GM18511 (cell line): ENCODE data around the gene PLD3.
A peak's percentile ranks its signal among the peaks of the same experiment; 100 is the strongest.

Experiments
- ATAC-seq: cut with Tn5 transposase; IDR thresholded peaks from one replicate; pipeline ENCODE4 v1.9.1; 2021; ENCODE audit warnings: mild to moderate bottlenecking, moderate library complexity; ENCODE audit not compliant: unreplicated experiment

Gene PLD3, protein sequence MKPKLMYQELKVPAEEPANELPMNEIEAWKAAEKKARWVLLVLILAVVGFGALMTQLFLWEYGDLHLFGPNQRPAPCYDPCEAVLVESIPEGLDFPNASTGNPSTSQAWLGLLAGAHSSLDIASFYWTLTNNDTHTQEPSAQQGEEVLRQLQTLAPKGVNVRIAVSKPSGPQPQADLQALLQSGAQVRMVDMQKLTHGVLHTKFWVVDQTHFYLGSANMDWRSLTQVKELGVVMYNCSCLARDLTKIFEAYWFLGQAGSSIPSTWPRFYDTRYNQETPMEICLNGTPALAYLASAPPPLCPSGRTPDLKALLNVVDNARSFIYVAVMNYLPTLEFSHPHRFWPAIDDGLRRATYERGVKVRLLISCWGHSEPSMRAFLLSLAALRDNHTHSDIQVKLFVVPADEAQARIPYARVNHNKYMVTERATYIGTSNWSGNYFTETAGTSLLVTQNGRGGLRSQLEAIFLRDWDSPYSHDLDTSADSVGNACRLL

DNA sequence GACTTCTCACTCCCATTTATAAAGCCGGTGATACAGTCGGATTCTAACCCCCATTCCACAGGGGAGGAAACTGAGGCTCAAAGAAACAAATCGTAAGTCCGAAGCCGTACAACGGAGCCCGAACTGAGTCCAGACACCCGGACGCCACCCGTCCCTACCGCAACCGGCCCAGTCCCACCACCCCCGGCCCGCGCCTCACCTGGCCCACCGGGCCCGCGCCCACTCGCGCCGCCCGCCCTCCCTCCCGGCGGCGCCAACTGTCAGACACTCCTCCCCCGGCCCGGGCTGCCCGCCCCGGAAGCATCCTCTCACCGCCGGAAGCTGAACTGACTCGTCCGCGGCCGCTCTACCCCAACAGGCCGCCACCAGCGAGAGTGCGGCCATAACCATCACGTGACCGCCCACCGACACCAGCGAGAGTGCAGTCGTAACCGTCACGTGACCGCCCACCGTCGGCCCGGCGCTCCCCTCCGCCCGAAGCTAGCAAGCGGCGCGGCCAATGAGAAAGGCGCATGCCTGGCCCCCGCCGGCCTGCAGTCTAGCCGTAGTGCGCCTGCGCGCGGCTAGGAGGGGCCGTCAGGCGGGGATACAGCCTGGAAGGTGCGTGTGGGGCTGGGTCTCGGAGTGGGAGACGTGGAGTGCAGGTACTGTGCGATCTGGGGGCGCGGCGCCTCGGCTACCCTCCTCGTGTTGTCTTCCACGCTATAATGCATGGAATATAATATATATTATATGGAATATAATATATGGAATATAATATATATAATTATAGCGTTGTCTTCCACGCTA, at the start of gene PLD3, which contains the start of gene C19orf47:
Gene PLD3 (plus strand): TSS at position 571 of the 789 bp plus-strand sequence. CDS start 17,789 bp downstream, outside the sequence.
Gene C19orf47 (minus strand): TSS at position 273 of the 789 bp plus-strand sequence. CDS start 6,540 bp downstream, outside the sequence.
- ATAC-seq = peak; percentile 97

DNA sequence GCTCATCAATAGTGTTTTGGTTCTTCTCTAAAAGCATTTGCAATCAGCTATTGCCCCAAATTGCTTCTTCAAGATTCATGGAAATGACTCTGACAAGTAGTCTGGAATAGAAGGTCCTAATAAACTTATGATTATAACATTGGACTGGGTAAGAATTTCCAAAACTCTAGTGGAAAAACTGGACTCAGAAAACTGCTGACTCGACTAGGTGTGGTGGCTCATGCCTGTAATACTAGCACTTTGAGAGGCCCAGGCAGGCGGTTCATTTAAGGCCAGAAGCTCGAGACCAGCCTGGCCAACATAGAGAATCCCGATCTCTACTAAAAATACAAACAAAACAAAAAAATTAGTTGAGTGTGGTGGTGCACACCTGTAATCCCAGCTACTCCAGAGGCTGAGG, 47.8 kb upstream of the PLD3 start:
- no peak for ATAC-seq

DNA sequence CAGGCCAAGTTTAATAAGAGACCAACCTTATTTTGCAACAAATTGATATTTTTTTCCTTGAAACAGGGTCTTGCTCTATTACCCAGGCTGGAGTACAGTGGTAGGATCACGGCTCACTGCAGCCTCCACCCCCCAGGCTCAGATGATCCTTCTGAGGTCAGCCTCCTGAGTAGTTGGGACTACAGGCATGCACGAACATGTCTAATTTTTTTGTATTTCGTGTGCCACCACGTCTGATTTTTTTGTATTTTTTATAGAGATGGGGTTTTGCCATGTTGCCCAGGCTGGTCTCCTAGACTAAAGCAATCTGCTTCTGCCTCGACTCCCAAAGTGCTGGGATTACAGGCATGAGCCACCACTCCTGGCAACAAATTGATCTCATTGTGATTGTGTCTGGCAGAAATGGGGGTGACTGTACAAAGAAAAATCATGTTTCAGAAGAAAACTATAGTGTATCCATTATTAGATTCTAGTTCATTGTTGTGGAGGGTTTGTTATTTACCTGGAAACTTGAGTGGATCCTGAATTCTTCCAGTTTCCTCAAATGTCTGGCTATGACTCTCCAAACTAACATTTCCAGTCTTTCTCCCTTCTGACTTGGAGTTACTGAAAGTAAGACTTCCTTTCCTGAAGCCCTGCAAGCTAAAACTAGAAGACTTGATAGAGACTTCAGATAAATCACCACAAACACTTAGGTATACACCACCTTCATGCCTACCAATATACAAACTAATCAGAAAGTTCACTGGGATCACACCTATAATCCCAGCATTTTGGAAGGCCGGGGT, 46.1 kb upstream of the PLD3 start:
- no peak for ATAC-seq

DNA sequence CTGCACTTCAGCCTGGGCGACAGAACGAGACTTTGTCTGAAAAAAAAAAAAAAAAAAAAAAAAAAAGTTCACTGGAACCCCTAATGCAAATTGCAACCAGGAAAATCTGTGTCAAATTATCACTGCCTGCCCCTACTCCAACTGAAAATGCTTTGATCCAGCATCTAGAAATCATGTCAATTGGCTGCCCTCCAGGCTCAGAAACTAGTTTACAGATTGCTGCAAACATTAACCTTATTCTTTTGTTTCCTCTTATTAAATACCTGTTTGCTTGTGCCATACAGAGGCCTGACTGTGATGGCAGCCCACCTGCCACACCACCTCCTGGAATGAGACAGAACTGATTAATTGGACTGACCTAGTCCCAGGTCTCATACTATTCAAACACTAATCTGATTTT, 44.7 kb upstream of the PLD3 start:
- no peak for ATAC-seq

DNA sequence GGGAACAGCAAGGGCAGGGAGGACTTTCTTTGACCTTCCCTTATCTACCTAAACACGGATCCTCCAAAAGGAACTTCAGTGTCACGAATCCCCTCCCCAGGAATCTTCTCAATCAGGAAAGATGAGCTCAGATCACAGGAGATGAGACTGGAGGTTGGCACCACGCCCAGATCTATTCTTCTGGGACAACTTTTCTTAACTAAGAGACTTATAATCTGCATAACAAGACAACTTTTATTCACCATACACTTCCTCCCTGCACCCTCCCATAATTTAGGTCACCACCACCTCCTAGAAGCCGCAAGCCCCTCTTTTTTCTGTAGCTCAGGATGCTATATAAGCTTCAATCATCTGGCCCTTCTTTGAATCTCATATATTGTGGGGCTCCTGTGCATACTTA, 44.2 kb upstream of the PLD3 start:
- no peak for ATAC-seq

DNA sequence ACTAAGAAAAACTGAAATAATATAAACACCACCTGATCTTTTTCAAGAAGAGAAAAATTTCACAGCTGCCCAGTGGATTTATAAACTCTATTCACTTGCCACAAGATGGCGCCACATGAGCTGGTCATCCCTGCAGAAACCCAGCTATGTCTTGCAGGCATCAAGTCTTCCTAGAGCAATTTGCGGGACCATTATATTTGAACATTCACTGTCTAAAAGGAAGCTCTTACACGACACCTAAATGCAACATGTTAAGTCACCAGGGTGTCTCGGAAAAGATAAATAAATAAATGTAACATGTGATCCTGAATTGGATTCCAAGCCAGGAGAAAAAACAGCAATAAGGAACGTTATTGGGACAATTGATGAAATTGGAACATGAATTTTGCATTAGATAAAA, 43.1 kb upstream of the PLD3 start:
- ATAC-seq = no peak

DNA sequence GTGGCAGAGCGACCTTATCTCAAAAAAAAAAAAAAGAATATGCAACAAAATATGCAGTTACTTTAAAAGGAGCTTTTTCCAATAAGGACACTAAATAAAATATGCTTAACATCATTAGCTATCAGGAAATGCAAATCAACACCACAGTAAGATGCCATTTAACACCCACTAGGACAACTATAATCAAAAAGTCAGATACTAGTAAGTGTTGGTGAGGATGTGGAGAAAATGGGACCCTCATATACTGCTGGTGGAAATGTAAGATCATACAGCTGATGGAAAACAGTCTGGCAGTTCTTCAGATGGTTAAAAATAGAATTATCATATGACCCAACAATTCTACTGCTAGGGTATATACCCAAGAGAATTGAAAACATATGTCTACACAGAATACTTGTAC, 38.8 kb upstream of the PLD3 start:
- no peak for ATAC-seq

DNA sequence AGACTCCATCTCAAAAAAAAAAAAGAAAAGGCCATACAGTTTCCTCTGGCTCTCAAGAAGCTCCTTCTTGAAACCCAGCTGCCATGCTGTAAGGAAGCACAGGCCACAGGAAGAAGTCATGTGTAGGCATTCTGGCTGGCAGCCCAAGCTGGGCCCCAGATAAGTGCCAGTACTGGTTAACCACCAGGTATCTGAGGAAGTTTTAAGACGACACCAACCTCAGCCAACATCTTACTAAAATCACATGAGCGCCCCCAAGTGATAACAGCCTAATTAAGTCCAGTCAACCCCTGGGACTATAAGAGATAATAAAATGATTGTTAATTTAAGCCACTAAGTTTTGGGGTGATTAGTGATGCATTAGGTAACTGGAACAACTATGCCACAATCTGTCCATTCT, 36.0 kb upstream of the PLD3 start:
- no peak for ATAC-seq

DNA sequence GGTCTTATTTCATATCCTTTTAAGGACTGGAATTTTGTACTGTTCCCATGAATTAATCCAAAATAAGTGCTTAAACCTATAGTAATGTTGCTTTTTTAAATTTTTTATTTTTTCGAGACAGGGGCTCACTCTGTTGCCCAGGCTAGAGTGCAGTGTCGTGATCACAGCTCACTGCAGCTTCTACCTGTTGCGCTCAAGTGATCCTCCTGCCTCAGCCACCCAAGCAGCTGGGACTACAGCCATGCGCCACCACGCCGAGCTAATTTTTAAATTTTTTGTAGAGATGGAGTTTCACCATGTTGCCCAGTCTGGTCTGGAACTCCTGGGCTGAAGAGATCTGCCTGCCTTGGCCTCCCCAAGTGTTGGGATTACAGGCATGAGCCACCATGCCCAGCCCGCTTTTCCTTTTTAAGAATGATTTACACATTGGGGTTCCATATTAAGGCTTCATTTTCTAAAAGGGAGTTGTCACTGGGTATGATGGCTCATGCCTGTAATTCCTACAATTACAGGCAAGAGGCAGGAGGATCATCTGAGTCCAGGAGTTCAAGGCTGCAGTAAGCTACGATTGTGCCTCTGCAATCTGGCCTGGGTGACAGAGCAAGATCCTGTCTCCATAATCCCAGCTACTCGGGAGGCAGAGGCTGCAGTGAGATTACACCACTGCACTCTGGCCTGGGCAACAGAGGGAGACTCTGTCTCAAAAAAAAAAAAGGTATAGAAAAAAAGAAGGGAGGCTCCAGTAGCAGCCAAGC, 35.1 kb upstream of the PLD3 start:
- no peak for ATAC-seq

DNA sequence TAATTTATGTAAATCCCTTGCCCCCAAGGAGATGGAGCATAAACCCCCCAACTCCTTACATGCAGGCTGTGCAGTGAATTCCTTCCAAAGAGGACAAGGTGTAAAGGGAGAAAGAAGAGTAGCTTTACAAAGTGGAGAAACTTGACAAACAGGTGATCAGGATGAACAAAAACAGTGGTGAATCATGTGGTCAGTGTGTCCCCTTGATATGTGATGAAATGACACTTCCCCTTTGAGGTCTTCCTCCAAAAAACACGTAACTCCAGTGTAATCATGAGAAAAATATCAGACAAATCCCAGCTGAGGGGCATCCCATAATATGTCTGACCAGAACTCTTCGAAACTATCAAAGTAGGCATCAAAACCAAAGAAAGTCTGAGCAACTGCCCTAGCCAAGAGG, 33.8 kb upstream of the PLD3 start:
- no peak for ATAC-seq

DNA sequence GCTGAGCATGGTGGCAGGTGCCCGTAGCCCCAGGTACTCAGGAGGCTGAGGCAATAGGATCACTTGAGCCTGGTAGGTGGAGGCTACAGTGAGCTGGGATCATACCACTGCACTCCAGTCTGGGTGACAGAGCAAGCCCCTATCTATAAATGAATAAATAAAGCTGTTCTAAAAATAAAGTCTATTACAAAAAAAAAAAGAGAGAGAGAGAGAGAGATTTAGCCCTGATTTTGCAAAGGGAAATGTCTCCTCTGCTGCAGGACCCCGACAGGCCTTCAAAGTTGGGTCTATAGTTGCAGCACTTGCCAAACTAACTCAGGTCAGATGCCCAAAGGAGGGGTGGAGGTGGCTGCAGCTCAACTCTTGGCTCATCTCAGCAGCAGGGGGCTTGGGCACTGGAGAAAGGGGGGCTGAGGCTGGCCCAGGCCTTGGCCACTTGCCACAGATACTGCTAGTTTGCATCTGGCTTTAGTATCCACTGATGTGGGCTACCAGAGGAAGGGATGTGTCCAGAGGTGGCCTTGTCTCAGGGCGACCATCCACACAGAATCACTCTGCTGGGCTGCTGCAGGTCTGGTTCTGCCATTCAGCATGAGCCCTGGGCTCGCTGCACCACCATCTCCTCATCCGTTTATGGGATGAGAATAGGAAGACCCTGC, 32.6 kb upstream of the PLD3 start:
- ATAC-seq = no peak

DNA sequence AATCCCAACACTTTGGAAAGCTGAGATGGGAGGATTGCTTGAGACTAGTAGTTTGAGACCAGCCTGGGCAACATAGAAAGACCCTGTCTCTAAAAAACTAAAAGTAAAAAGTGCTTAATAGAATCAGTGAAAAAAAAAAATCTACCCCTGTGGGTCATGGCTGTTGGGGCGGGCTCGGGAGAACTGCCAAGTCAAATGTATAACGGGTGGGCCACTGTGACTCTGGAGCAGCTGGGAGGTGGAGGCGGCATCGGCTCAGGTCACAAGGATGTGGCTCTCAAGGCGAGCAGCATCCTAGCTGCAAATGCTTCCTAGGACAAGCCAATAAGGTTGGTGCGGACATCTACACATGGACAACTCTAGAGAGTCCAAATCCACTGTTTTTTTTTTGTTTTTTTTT, 31.2 kb upstream of the PLD3 start:
- no peak for ATAC-seq

DNA sequence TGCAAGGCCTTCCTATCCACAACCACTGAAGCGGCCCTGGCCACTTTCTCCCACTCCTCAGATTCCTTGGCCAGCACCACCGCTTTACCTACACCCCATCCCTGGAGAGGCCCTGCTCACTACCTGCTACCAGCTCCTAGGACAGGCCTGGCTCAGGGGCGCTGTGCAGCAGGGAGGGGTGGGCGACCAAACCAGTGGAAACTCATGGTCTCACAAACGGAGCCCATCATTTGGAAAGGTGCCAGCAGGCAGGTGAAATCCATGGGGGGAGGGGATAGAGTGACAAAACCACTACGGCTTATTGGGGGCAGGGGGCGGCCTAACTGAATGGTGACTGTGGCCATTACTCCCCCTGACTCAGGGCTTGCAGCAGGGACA, 27.9 kb upstream of the PLD3 start:
- no peak for ATAC-seq

DNA sequence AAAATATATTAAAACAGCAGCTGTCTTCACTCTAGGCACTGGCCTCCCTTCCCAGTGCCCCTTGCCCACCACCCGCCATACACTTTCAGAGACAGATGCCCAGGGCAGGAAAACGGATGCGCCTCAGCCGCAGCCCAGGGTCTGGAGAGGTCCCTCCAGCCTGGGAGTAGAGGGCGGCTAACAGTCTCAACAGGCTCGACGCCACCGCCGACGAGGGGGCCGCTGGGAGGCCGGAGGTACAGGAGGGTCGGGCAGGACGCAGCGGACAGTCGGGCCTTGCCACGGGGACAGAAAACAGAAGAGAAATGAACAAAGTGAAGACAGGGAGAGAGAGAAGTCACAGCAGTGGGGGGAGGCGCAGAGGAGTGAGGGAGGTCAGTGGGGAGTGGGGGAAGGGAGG, 27.4 kb upstream of the PLD3 start:
- ATAC-seq = no peak

DNA sequence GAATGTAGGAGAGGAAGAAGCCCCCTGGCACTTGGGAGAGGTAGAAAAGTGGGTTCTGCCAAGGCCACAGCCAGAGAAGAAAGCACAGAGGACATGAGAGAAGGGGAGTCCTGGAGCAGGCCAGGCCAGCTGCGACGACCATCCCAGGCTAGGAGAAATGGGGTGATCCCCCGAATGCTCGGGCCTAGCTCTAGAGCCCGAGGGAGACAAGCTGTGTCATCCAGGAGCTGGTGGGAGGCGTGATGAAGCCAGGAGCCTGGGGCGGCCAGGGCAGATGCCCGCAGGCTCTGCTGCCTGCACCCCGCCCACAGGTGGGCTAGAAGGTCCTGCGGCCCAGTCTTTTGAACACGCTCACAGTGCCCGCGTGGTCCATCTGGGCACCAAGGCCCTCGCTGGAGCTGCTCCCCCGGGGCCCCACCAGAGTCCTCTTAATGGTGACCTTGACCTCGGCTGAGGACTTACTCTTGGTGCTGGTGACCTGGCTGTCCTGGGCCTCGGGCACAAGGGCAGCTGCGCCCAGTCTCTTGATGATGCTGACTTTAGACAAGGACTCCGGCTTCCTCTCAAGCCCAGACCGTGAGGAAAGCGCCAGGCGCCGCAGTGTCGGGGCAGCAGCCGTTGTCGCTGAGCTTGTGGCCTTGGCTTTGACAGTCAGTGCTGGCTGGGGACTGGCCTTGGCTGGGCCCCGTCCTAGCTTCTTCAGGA, 26.8 kb upstream of the PLD3 start:
- no peak for ATAC-seq

DNA sequence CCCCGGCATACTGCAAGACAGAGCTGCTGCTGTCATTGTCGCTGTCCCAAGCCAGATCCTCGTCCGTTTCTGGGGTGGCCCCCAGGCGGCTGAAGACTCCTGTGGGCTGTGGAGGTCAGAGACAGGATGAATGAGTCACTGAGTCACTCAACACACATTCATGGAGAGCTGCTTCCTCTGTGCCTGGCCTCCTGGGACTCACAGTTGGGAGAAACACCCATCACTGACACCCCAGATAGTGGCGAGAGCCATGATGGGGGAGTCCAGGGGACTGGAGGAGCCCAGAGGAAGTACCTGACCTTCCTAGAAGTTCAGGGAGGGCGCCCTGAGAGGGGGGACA, 26.3 kb upstream of the PLD3 start:
- ATAC-seq = no peak

DNA sequence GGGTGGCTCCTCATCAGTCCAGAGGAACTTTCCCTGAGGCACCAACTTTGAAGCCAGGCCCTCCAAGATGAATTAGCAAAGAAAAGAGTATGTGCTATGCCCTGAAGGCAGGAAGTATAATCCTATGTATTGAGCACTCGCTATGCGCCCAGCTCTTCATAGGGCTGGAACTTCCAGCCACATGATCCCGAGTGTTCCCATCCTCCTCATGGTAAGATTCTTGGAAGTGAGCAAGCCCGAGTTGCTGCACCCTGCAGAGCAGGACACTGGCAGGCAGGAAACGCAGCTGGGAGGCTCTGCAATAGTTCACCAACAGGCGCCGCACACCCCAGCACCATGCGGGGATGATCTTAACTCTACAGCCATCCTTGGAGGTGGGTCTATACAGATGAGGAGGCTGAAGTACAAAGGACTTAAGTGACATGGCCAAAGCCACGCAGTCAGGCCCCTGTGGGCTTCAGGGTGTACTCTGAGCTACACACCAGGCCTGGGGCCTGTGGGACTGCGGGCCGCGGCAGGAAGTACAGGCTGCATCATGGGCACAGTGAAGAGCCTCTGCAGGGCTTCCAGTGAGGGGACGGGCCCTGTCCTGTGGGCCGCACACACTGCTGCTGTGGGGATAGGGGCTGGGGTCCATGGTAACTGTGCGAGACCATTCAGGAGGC, 25.4 kb upstream of the PLD3 start:
- ATAC-seq = no peak

DNA sequence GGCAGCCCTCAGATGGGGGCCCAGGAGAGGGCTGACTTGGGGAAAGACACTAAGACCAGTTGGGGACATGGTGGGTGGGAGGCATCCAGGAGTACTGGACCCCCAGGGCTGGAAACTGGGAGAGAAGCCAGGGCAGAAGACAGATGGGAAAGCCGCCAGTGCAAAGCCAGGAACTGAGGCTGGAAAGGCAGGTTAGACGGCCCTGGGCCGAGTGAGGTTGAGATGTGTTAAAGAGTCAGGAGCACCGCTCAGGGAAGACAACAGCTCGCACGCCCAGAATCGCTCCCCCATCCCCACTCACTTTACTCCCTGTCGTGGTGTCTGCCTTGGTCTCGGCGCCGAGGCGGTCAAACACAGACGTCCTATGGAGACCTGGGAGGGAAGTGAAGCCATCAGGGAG, 24.8 kb upstream of the PLD3 start:
- no peak for ATAC-seq

DNA sequence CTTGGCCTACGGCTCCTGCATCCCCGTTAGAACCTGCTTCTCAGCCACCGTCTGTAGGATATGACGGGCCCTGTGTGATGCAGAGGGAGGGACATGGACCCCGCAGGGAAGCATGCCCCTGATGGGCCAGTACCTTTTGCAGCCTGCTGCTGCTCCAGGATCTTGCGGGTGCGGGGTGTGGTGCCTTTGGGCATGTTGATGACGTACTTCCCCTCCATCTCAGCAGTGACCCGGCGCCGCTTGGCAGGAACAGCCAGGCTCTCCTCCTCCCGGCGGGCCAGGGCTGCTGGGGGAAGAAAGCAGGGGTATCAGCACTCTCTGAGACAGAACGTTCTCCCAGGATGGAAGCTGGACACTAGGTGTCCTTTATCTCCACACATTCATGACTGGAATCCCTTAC, 22.3 kb upstream of the PLD3 start:
- no peak for ATAC-seq
